Stromal cell of bone marrow (primary cell): ENCODE measurements around the gene SCGB1A1.
"Not testable (repeated sequence)": the region's sequence is repeated elsewhere in the genome, so short reads cannot be mapped to it uniquely, and the experiment has no call there.

ENCODE experiments used
- DNase-seq: peaks from one replicate; pipeline ENCODE4 v3.0.0-alpha.2; 2012; ENCODE audit warnings: low read depth

SCGB1A1 gene, protein sequence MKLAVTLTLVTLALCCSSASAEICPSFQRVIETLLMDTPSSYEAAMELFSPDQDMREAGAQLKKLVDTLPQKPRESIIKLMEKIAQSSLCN

DNA sequence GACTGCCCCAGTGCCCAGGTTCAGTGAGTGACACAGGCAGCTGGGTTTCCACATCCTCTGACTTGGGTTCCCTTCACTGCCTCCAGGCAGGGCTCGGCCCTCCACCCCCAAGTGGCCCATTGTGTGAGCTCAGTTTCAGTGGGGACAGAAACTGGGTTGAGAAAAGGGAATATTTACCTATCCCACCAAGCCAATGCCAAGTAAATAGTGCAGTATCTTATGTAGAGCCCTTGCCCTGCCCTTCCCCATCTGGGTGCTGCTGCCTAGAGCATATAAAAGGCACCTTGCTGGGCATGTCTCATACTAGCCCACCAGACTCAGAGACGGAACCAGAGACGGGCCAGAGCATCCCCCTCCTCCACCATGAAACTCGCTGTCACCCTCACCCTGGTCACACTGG, at the start of gene SCGB1A1:
Gene SCGB1A1 (plus strand): TSS at position 301 of the 400 bp plus-strand sequence. CDS start 63 bp downstream, at position 364.
- no peak for DNase-seq

DNA sequence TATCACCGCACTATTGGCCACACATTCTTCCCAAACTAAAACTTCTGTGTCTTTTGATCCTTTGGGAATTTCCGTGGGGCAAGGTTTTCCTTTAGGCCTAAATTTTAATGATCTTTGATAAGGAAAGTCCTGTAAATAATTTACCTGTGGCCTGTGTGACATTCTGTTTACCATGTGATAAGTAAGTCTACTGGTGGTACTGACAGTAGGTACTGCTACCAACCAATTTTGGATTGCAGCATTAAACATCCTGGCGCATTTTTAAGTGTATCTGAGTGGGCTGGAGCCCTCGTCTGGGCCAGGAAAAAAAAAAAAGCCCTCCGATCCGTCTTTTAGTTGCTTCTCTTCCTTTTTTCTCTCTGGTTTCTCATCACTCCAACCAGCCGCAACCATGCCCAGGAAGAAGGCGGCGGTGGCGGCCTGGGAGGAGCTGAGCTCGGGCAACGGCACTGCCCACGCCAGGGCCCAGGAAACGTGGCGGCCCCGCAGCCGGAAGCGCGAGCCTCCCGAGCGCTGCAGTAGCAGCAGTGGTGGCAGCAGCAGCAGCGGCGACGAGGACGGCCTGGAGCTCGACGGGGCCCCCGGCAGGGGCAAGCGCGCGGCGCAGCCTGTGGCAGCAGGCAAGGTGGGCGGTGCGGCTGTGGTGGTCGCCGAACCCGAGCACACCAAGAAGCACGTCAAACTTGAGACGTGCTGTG, 47.9 kb upstream of the SCGB1A1 start:
- DNase-seq: no peak

DNA sequence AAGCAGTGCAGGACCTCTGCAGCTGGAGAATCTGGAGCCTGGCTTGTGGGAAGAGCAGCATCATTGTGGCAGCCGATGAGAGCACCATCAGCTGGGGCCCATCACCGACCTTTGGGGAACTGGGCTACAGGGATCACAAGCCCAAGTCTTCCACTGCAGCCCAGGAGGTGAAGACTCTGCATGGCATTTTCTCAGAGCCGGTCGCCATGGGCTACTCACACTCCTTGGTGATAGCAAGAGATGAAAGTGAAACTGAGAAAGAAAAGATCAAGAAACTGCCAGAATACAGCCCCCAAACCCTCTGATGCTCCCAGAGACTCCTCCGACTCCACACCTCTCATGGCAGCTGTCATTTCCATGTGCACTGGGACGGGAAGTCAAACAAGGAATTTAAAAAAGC, 46.0 kb upstream of the SCGB1A1 start:
- DNase-seq: no peak

DNA sequence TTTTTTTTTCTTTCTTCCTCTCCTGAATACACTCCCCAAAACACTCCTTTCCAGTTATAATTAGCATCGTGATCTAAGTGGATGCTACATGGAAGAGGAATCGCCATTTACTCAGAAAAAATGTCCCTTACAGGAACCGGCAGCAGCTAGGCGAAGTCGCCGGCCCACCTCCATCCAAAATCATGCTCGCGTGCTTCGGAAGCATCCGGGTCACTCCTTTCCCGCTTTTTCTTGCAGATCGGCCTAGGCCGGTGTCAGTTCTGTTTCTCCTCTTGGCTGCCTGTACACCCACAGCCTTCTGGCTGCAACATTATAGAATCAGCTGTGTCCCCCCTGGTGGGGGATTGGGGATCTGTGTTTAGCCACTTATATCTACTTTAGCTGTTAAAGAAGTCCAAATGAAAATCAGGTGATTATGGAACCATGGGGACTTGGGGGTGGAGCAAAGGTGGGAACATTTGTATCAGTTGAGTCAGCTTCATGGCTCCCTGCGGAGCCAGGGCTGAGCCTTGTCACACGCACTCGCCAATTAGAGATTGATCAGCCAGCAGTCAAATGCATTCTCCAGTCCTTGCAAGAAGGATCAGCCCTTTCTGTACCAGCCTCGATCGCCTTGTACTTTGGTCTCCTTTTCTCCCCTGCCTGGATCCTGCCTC, 45.2 kb upstream of the SCGB1A1 start:
- DNase-seq: no peak

DNA sequence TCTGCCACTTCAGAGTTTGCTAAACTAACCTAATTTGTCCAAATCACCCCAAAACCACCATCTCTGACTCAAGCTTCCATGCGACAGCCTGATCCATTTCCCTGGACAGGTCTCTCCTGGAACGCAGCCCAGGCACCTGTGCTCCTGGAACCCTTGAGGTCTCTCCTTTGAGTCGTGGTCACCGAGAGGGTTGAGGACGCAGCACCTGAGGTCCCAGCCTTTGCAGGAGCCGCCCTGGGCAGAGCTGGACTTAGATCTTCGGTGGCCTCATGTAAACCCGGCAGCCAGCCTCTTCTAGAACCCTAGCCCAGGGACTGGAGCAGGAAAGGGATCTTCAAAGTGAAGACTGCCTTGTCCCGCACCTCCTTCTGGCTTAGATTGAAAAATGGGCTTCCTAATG, 44.0 kb upstream of the SCGB1A1 start:
- no peak for DNase-seq

DNA sequence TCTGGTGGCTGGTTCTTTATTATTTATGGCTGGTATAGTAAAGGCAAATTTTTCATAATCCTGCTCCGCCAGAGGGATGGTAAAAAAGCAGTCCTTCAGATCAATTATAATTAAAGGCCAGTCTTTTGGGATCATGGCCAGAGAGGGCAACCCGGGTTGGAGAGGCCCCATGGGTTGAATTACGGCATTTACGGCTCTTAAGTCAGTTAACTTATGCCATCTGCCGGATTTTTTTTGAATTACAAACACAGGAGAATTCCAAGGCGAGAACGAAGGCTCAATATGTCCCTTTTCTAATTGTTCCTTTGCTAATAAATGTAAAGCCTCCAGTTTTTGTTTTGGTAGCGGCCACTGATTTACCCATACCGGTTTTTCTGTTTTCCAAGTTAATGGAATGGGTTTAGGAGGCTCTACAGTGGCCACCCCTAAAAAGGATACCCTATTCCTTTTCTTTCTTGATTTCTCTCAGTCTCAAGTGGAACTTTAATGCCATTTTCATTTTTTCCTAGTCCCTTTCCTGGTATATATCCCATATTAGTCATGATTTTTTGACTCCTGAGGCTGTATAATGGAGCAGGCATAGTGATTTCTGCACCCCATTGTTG, 40.3 kb upstream of the SCGB1A1 start:
- DNase-seq: not testable (repeated sequence)

DNA sequence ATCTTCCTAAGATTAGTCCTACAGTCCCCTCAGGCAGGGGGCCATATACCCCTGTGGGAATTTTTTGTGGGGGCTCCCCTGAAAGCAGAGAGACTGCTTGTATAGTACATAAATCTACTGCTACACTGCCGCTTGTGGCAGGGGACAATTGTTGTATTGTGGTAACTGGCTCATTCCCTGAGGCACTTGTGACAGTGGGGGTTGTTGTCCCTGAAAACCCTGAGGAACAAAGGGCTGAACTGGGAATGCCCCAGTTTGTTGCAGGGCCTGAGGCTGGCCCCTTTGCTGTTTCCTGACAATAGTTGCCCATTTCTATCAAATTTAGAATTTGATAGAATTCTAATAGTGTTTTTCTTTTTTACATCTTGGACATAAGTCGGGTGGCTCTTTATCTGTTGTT, 39.2 kb upstream of the SCGB1A1 start:
- not testable (repeated sequence) for DNase-seq

DNA sequence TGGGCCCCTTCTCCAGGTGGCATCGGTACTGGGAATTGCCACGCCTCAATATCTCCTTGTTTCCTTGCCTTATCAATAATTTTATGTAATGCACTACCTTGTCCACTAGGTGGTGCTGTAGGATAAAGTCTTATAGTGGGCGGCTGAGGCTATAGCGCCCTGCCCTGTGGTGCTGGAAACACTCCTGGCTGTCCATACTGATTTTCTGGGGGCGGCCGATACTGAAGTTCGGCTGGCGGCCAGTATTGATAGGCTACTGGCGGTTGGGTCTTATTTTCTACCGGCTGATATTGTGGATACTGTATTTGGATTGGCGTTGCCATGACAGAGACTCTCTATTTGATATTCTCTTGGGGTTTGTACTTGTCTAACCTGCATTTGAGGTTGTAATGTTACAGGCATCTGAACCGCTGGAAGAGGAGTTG, 38.0 kb upstream of the SCGB1A1 start:
- peak; percentile 44 for DNase-seq

DNA sequence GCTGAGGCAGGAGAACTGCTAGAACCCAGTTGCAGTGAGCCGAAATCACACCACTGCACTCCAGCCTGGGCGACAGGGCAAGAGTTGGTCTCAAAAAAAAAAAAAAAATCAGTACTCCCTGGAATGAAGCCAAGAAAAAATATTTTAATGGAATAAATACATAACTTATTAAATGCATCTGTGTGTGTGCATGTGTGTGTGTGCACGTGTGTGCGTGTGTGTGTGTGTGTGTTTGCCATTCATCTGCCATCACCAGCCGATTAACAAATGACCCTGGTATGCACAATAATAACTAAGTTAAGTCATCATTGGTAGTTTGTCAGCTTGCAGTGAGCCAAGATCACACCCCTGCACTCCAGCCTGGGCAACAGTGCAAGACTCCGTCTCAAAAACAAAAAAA, 35.0 kb upstream of the SCGB1A1 start:
- DNase-seq: no peak

DNA sequence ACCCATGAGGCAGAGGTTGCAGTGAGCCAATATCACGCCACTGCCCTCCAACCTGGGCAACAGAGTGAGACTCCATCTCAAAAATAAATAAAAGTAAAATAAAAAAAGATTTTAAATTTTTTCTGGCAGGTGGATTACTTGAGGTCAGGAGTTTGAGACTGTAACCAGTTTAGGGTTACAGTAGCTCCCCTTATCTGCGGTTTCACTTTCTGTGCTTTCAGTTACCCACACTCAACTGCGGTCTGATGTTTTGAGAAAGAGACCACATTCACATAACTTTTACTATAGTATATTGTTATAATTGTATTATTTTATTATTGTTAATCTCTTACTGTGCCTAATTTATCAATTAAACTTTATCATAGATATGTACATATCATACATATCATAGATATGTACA, 32.8 kb upstream of the SCGB1A1 start:
- DNase-seq: not testable (repeated sequence)

DNA sequence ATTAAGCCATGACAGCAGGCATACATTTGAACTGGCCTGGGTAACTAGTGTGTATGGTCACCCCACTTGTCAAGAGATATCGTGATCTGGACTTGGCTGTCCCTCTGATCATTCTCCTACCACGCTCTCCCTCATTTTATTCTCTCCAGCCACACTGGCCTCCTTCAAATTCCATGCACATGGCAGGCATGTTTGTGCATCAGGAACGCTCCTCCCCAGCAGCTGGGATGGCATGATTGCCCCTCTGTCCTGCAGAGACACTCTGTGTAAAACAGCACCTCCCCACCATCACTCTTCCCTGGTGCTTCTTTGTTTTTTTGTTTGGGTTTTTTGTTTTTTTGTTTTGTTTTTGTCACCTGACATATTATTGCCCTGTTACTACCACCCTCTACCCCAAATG, 31.5 kb upstream of the SCGB1A1 start:
- no peak for DNase-seq

DNA sequence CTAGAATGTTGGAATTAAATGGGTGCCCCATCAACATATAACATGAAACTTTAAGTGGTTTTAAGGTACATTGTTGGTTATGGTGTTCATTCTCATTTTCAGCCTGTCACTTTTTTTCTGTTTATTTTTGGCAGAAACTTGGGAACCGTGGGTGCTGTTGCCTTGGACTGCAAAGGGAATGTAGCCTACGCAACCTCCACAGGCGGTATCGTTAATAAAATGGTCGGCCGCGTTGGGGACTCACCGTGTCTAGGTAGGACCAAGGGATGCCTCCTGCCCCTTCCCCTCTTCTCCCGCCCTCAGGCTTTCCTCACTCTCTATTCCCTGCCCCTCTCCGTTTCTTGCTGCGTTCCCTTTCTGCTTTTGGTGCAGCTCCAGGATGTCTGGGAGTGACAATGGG, 29.8 kb upstream of the SCGB1A1 start:
- no peak for DNase-seq

DNA sequence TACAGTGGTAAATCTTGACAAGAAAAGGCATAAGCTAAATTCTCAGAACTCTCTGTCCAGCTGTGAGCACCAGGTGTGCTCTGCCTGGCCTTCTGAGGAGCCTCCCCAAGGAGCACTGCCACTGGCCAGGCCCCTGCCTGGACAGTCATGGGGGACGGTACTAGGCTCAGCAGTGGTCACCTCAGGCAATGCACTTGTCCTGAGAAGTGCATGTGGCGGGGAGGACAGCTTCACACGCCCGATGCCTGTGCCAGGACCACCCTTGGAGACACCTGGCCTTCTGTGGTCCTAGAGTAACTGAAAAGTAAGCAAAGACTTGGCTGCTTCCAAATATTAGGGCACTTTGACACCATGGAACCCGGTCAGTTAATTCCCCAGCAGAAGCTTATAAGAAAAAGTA, 28.6 kb upstream of the SCGB1A1 start:
- no peak for DNase-seq

DNA sequence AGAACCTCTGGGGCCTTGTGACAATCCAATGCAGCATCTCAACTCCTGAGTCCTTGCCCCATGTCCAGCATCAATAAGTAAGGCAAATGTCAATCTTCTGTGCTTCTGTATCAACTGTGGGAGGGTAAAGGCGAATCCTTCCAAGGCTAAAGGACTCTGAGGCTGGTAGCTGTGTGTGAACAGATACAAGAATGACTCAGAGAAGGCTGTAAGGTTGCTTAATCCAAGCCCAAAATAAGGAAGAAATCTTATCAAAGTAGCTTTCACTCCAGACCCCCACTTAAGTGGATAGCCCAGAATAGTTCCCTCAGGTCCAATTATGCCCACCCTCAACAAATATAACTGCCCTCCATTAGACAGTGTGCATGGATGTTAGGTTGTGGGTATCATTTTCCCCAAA, 28.1 kb upstream of the SCGB1A1 start:
- DNase-seq: no peak

DNA sequence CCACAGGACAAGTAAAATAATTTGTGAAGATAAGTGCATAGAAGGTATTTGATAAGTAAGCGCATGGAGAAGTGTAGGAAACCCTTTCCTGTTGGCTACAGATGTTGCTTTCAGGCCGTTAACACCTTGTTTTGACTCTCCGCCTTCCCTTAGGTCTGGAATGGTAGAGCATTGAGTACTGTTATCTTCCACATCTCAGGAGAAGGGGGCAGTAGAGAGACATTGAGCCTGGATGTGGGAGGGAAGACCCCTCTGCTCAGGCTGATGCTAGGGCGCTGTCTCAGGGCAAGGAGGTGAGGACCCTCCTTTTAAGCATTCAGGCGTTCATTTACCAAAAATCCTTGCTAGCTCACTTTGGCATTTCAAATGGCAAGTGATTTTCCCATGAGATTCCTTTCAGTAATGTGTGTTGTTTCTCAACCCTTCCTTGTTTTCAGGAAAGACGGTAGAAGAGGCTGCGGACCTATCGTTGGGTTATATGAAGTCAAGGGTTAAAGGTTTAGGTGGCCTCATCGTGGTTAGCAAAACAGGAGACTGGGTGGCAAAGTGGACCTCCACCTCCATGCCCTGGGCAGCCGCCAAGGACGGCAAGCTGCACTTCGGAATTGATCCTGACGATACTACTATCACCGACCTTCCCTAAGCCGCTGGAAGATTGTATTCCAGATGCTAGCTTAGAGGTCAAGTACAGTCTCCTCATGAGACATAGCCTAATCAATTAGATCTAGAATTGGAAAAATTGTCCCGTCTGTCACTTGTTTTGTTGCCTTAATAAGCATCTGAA, 27.0 kb upstream of the SCGB1A1 start:
- no peak for DNase-seq

DNA sequence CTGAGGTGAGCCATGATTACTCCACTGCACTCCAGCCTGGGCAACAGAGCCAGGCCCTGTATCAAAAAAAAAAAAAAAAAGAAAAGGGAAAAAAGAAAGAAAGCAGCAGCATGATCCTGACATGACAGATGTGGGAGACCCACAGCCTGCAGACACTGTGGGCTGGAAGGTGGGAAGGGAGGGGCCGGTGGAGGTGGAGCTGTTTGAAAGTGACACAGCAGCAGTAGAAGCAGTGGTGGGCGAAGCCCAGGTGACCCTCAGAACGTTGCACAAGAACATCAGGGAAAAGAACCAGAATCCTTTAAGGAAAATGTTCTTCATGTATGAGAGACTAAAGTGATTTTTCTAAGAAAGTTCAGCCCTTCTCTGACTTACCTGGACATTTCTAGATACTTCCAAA, 26.3 kb upstream of the SCGB1A1 start:
- DNase-seq: no peak

DNA sequence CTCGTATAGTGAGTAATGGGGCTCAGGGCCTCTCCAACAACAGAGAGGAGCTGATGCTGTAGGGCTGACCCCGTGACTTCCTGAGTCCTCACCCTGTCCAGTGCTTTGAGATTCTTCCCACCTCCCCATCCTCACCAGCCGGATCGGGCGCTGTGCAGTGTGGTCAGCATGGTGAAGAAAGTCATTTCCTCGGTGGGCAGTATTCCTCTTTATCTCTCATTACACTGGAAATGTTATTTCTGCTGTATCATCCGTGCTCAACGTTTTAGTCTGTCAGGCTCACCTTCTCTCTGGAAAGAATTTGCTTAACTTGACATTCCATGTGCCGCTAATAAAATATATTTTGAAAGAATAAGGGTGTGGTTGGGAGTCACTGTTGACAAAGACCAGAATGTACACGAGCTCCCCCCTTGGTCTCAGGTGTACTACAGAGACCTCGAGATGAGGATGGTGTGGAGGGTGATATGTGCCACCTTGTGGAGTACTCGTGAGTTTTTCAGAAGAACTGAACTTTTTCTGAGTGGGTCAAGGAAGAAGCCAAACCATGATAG, 25.7 kb upstream of the SCGB1A1 start:
- no peak for DNase-seq

DNA sequence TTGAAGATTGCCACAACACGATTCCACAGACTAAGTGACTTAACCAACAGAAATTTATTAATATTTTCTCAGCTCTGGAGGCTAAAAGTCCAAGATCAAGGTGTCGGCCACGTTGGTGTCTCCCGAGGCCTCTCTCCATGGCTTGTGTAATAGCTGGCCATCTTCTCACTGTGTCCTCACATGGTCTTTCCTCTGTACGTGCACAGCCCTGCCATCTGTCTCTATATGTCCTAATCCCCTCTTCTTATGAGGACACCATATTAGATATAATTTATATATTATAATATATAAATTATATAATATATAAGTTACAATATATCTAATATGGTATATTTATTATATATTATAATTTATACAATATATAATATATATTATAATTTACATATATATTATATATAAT, 25.1 kb upstream of the SCGB1A1 start:
- no peak for DNase-seq

DNA sequence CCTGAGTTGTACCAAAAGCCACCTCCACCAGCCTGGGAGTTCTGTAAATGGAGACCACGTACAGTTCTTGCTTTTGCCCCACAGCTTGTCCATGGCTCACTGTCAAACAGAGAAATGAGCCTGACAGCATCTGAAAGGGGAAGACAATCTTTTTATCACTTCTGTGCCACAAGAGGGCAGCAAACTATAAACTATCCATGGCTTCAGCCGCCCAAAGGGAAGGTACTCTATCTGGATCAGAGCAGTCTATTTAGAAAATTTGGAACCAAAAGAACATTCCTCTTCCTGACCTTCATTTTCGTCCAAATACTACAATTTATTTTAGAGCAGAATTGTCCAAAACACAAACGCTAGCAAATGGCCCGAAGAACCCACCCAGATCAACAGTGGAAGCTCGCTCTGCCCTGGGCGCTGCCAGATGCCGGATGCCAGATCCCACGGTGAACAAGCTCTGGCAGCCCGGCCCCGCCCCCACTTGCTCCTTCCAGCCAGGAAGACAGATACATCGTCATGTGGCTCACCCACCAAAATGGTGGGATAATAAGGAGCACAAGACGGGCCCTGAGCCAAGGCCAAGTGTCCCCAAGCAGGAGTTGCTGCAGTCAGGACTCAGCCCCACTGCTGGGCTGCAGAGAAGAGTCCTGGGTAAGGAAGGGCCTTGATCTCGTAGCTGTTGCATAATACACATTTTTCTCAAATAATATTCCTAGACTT, 23.9 kb upstream of the SCGB1A1 start:
- peak; percentile 81 for DNase-seq

DNA sequence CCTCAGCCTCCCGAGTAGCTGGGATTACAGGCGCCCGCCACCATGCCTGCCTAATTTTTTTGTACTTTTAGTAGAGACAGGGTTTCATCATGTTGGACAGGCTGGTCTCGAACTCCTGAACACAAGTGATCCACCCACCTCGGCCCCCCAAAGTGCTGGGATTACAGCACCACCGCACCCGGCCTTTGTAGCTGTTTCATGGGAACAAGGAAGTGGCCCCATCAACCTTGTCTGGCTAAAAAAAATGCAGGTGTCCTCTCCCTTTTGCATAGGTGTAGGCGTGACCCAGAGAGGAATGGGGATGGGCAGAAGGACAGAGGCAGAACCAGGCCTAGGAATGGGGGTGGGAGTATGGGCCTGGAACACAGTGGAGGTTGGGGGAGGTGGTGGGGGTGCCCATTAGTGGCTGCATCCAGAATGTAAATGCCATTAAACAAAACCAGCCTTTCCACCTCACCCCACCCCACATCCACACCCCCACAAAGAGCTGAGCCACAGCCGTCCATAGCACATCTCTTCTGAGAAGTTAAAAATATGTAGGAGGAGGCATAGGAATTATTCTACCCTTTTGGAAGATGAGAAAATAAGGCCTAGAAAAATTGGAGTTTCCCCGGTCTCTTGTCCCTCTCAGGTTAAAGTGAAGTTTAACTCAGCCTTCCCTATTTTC, 22.8 kb upstream of the SCGB1A1 start:
- DNase-seq: no peak
